HepG2 (cell line): ENCODE measurements around the gene DIPK1B.

Experiments used
- MXI1 ChIP-seq: IDR thresholded peaks from 3 replicates; pipeline ENCODE4 v1.6.1; 2012; ENCODE audit warnings: low read depth, low read length, inconsistent platforms, borderline replicate concordance
- USF2 ChIP-seq, 2 experiments: sonication (generic) in 1 of 2; formaldehyde crosslinking in 1 of 2; IDR thresholded peaks; 2 replicates each; pipeline versions ENCODE4 v1.5.1 to v1.6.1; 2011 to 2020; ENCODE audit warnings: borderline replicate concordance in 1 of 2, low read depth in 1 of 2, low read length in 1 of 2, mild to moderate bottlenecking in 1 of 2, missing genetic modification reagents in 1 of 2, moderate library complexity in 1 of 2

- TF ChIP-seq MXI1 (no peak), USF2 (IDR thresholded peaks at IDR 0.05; ENCODE audit: low read depth, low read length) (no peak), USF2 (CRISPR knock-in tag; IDR thresholded peaks at IDR 0.05; ENCODE audit: borderline replicate concordance) (no peak)
Measured at GRCh38 chr9:136690806-136691261, 21.5 kb upstream of the DIPK1B start.
